Transverse colon (tissue), 4 donors: ENCODE results near the gene AZU1.

Experiments used
- CTCF ChIP-seq, 5 experiments: fragments of 200-600 bp in 3 of 5; fragments of 450-650 bp in 2 of 5; sonication (generic) in 3 of 5; IDR thresholded peaks; 1 replicate in 2 of 5; 2 replicates in 3 of 5; pipeline ENCODE4 v1.5.1; 2016 to 2017; ENCODE audit warnings: antibody characterized with exemption in 5 of 5, inconsistent platforms in 3 of 5, mild to moderate bottlenecking in 2 of 5, moderate library complexity in 1 of 5
- POLR2AphosphoS5 ChIP-seq, 3 donors: sonication (generic); formaldehyde crosslinking; IDR thresholded peaks; one replicate each; pipeline ENCODE4 v1.6.1; 2016; ENCODE audit warnings: antibody characterized with exemption in 3 of 3

GRCh38 chr19:799076-799881, 28.4 kb upstream of the AZU1 start:
- TF ChIP-seq POLR2AphosphoS5 (IDR thresholded peaks at IDR 0.05), result no peak
- TF ChIP-seq CTCF (IDR thresholded peaks at IDR 0.05), result no peak
